H9 (cell line): ENCODE data around the gene SOX8. TPM values are rescaled to one million over a fixed set of nuclear protein-coding genes. Genes with fewer than 3 reads are reported as not detected.

Experiments
- DNase-seq: peaks from one replicate; pipeline ENCODE4 v3.0.0-alpha.2; 2017
- H2AFZ ChIP-seq: one replicate; pipeline ENCODE4 v1.6.1; 2013; ENCODE audit warnings: mild to moderate bottlenecking, low read length, control low read depth, moderate library complexity
- H2AK5ac ChIP-seq: 2 replicates; pipeline ENCODE4 v1.6.1; 2013; ENCODE audit warnings: low read length, control low read depth, mixed read lengths; ENCODE audit not compliant: insufficient read length
- H2BK120ac ChIP-seq: one replicate; pipeline ENCODE4 v1.6.1; 2013; ENCODE audit warnings: low read depth, mild to moderate bottlenecking, low read length, control low read depth, inconsistent platforms; ENCODE audit not compliant: poor library complexity, severe bottlenecking
- H2BK12ac ChIP-seq: 2 replicates; pipeline ENCODE4 v1.6.1; 2013; ENCODE audit warnings: low read length, control low read depth, mixed read lengths, low read depth; ENCODE audit not compliant: insufficient read length
- H2BK15ac ChIP-seq: 2 replicates; pipeline ENCODE4 v1.6.1; 2013; ENCODE audit warnings: low read depth, low read length, control low read depth
- H2BK20ac ChIP-seq: one replicate; pipeline ENCODE4 v1.6.1; 2013; ENCODE audit warnings: low read depth, mild to moderate bottlenecking, low read length, control low read depth, inconsistent platforms; ENCODE audit not compliant: poor library complexity, severe bottlenecking
- H2BK5ac ChIP-seq: 2 replicates; pipeline ENCODE4 v1.6.1; 2013; ENCODE audit warnings: low read length, control low read depth, mixed read lengths; ENCODE audit not compliant: insufficient read length
- H3K14ac ChIP-seq: 2 replicates; pipeline ENCODE4 v1.6.1; 2013; ENCODE audit warnings: low read length, control low read depth; ENCODE audit not compliant: insufficient read depth
- H3K18ac ChIP-seq: 2 replicates; pipeline ENCODE4 v1.6.1; 2013; ENCODE audit warnings: low read depth, mild to moderate bottlenecking, mixed read lengths, low read length, control low read depth; ENCODE audit not compliant: insufficient read length
- H3K23ac ChIP-seq: 2 replicates; pipeline ENCODE4 v1.6.1; 2013; ENCODE audit warnings: low read length, control low read depth, mixed read lengths, low read depth; ENCODE audit not compliant: insufficient read length
- H3K23me2 ChIP-seq: 2 replicates; pipeline ENCODE4 v1.6.1; 2013; ENCODE audit warnings: low read depth, mild to moderate bottlenecking, mixed read lengths, low read length, control low read depth; ENCODE audit not compliant: insufficient read length, poor library complexity, severe bottlenecking
- H3K27ac ChIP-seq: 2 replicates; pipeline ENCODE4 v1.5.1; 2013; ENCODE audit warnings: low read length, control low read depth, mixed read lengths, low read depth; ENCODE audit not compliant: insufficient read length
- H3K27me3 ChIP-seq: 2 replicates; pipeline ENCODE4 v1.6.1; 2013; ENCODE audit warnings: low read length, control low read depth, inconsistent platforms; ENCODE audit not compliant: insufficient read depth
- H3K4ac ChIP-seq: 2 replicates; pipeline ENCODE4 v1.6.1; 2013; ENCODE audit warnings: low read depth, mild to moderate bottlenecking, control low read depth, inconsistent platforms, low read length, moderate library complexity
- H3K4me1 ChIP-seq: 2 replicates; pipeline ENCODE4 v1.6.1; 2013; ENCODE audit warnings: low read length, control low read depth, inconsistent platforms; ENCODE audit not compliant: insufficient read depth
- H3K4me2 ChIP-seq: 2 replicates; pipeline ENCODE4 v1.6.1; 2013; ENCODE audit warnings: low read length, control low read depth, mixed read lengths; ENCODE audit not compliant: insufficient read length, insufficient read depth
- H3K56ac ChIP-seq: 2 replicates; pipeline ENCODE4 v1.6.1; 2013; ENCODE audit warnings: low read depth, mild to moderate bottlenecking, mixed read lengths, low read length, control low read depth; ENCODE audit not compliant: insufficient read length
- H3K79me1 ChIP-seq: 2 replicates; pipeline ENCODE4 v1.6.1; 2013; ENCODE audit warnings: low read depth, mild to moderate bottlenecking, moderate library complexity, low read length, control low read depth, inconsistent platforms; ENCODE audit not compliant: insufficient read depth, poor library complexity, severe bottlenecking
- H3K79me2 ChIP-seq: 2 replicates; pipeline ENCODE4 v1.6.1; 2013; ENCODE audit warnings: low read length, control low read depth, inconsistent platforms; ENCODE audit not compliant: insufficient read depth
- H3K9ac ChIP-seq: 2 replicates; pipeline ENCODE4 v1.6.1; 2013; ENCODE audit warnings: low read length, control low read depth, mixed read lengths; ENCODE audit not compliant: insufficient read length; ENCODE audit errors: extremely low read depth
- H3K9me3 ChIP-seq: one replicate; pipeline ENCODE4 v1.6.1; 2013; ENCODE audit warnings: low read depth, low read length, inconsistent platforms; ENCODE audit not compliant: control insufficient read depth
- H3T11ph ChIP-seq: one replicate; pipeline ENCODE4 v1.6.1; 2013; ENCODE audit warnings: mild to moderate bottlenecking, low read length, control low read depth, inconsistent platforms
- H4K20me1 ChIP-seq: one replicate; pipeline ENCODE4 v1.6.1; 2013; ENCODE audit not compliant: control insufficient read depth, insufficient read length, insufficient read depth
- H4K5ac ChIP-seq: 2 replicates; pipeline ENCODE4 v1.6.1; 2013; ENCODE audit warnings: low read depth, mild to moderate bottlenecking, mixed read lengths, low read length, control low read depth; ENCODE audit not compliant: insufficient read length
- H4K8ac ChIP-seq: replicated peaks from 2 replicates; pipeline ENCODE4 v1.6.1; 2013; ENCODE audit warnings: low read length, control low read depth, mixed read lengths, low read depth; ENCODE audit not compliant: insufficient read length
- H4K91ac ChIP-seq: 2 replicates; pipeline ENCODE4 v1.6.1; 2013; ENCODE audit warnings: low read depth, mild to moderate bottlenecking, moderate library complexity, mixed read lengths, low read length, control low read depth; ENCODE audit not compliant: insufficient read length
- H3K27ac Mint-ChIP-seq, 3 experiments: 2 replicates in 2 of 3; 3 replicates in 1 of 3; pipeline ENCODE4 v1.8.0; 2020 to 2021; ENCODE audit warnings: mixed read lengths in 3 of 3, mild to moderate bottlenecking in 1 of 3, moderate library complexity in 1 of 3
- H3K27me3 Mint-ChIP-seq: 2 replicates; pipeline ENCODE4 v1.8.0; 2021; ENCODE audit warnings: low read depth, mild to moderate bottlenecking, moderate library complexity, mixed read lengths
- H3K36me3 Mint-ChIP-seq, 3 experiments: 2 replicates in 2 of 3; 3 replicates in 1 of 3; pipeline ENCODE4 v1.8.0; 2020 to 2021; ENCODE audit warnings: low read depth in 3 of 3, mixed read lengths in 3 of 3; ENCODE audit not compliant: insufficient read depth in 1 of 3
- H3K4me1 Mint-ChIP-seq, 2 experiments: 2 replicates each; pipeline ENCODE4 v1.8.0; 2020; ENCODE audit warnings: mixed read lengths in 2 of 2
- H3K4me3 Mint-ChIP-seq, 2 experiments: 2 replicates in 1 of 2; 3 replicates in 1 of 2; pipeline ENCODE4 v1.8.0; 2020 to 2021; ENCODE audit warnings: mild to moderate bottlenecking in 2 of 2, mixed read lengths in 2 of 2, moderate library complexity in 1 of 2
- H3K9me3 Mint-ChIP-seq, 2 experiments: 2 replicates in 1 of 2; 3 replicates in 1 of 2; pipeline ENCODE4 v1.8.0; 2020; ENCODE audit warnings: mild to moderate bottlenecking in 2 of 2, mixed read lengths in 2 of 2, moderate library complexity in 1 of 2
- WGBS: extraction: QIAGEN DNeasy Blood & Tissue Kit; methylation state at CpG from one replicate; pipeline ENCODE4 v1.1.7; 2013; ENCODE audit warnings: missing lambda C conversion rate, low lambda C conversion rate, mixed read lengths; ENCODE audit not compliant: insufficient read length; ENCODE audit errors: extremely low coverage; 5-methylcytosine and 5-hydroxymethylcytosine counted together
- total RNA-seq: library from RNA; stranded (reverse); gene quantifications from 2 replicates; pipeline ENCODE4 v1.2.1, GENCODE V29; 2021
- TF ChIP-seq, protein P1 (sequence below): fragments of 200-600 bp; sonication (generic); conservative IDR thresholded peaks from 3 replicates; pipeline ENCODE4 v1.8.0; 2021; ENCODE audit warnings: antibody characterized with exemption, mild to moderate bottlenecking

SOX8 gene
- total RNA-seq, 1 experiment from 2014 or later: 8.9 TPM

- H3K9me3 Mint-ChIP-seq: peaks cover 0 to 6% of the 10 kb centered on the region in 2 experiments; a peak in 2 of 5 replicates
- no peak overlapping the region for H3K4ac ChIP-seq
- peaks cover 3 to 14% of the 10 kb centered on the region in 2 experiments; a peak in 3 of 4 replicates for H3K4me1 Mint-ChIP-seq
- H3K36me3 Mint-ChIP-seq: peaks cover 0 to 2% (median 0%) of the 10 kb centered on the region in 3 experiments; a peak in 1 of 7 replicates
- no peak overlapping the region for H4K8ac ChIP-seq
- no peak overlapping the region for H2AK5ac ChIP-seq
- H2BK12ac ChIP-seq: no peak overlapping the region
- no peak overlapping the region for H2BK120ac ChIP-seq
- no peak overlapping the region for H4K91ac ChIP-seq
- no peaks in the 10 kb centered on the region for H4K20me1 ChIP-seq
- no peak overlapping the region for H3K4me2 ChIP-seq
- no peaks in the 10 kb centered on the region for H3K9me3 ChIP-seq
- H3K14ac ChIP-seq: no peak overlapping the region
- no peaks in the 10 kb centered on the region for H3K79me1 ChIP-seq
- H2BK15ac ChIP-seq: no peak overlapping the region
- no peak overlapping the region for H2BK20ac ChIP-seq
- no peak overlapping the region for H3K4me3 Mint-ChIP-seq
- H3K9ac ChIP-seq: no peak overlapping the region
- WGBS: no CpG with 5 or more reads among the region's 26 CpGs
- H3K23ac ChIP-seq: no peak overlapping the region
- H4K5ac ChIP-seq: no peak overlapping the region
- no peak overlapping the region for H3K18ac ChIP-seq
- no peaks in the 10 kb centered on the region for H3K79me2 ChIP-seq
- peaks cover 4% of the 10 kb centered on the region; the same call in 1 of the 2 replicates for H3K27me3 ChIP-seq
- peaks cover 11% of the 10 kb centered on the region for H3K23me2 ChIP-seq
- H3K56ac ChIP-seq: no peak overlapping the region
- H3T11ph ChIP-seq: no peak overlapping the region
- H2BK5ac ChIP-seq: no peak overlapping the region
- no peak overlapping the region for H2AFZ ChIP-seq
- DNase-seq: no peak
- no peak overlapping the region for H3K27ac ChIP-seq
- no peak overlapping the region for H3K27ac Mint-ChIP-seq
- TF ChIP-seq, protein P1, sequence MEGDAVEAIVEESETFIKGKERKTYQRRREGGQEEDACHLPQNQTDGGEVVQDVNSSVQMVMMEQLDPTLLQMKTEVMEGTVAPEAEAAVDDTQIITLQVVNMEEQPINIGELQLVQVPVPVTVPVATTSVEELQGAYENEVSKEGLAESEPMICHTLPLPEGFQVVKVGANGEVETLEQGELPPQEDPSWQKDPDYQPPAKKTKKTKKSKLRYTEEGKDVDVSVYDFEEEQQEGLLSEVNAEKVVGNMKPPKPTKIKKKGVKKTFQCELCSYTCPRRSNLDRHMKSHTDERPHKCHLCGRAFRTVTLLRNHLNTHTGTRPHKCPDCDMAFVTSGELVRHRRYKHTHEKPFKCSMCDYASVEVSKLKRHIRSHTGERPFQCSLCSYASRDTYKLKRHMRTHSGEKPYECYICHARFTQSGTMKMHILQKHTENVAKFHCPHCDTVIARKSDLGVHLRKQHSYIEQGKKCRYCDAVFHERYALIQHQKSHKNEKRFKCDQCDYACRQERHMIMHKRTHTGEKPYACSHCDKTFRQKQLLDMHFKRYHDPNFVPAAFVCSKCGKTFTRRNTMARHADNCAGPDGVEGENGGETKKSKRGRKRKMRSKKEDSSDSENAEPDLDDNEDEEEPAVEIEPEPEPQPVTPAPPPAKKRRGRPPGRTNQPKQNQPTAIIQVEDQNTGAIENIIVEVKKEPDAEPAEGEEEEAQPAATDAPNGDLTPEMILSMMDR: no peak
- peaks cover 50% of the 10 kb centered on the region for H3K27me3 Mint-ChIP-seq
- H3K4me1 ChIP-seq: no peaks in the 10 kb centered on the region
Observed at GRCh38 chr16:974611-975261, 6.8 kb upstream of the SOX8 start.
